ENCODE results near the gene TRPT1.

DNA sequence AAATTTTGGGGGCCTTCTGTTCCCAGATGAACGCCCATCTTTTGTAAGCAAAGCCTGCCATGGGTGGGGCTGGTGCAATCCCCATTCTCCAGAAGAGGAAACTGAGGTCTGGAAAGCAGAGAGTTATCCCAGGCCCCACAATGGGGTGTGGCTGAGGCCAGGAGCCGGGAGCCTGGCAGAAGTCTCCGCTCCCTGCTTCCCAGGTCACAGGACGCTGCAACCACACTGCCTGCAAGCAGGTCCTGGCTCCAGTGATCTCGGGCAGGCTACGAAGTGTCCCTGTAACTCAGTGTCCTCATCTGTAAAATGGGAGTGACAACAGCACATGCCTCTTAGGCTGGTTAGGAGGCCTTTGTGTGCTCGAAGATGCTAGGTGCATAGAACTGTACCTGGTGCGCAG is 27.1 kb upstream of the TRPT1 start:
- TF ChIP-seq CTCF (IDR thresholded peaks at IDR 0.05) (no peak), POLR2AphosphoS5 (IDR thresholded peaks at IDR 0.05) (no peak)
